Peyer's patch (tissue), 4 donors: ENCODE measurements around the gene PLSCR5. TPM values are rescaled to one million over a fixed set of nuclear protein-coding genes. Genes with fewer than 3 reads are reported as not detected.

Source experiments
- DNase-seq, 3 donors: peaks; one replicate each; pipeline ENCODE4 v3.0.0-alpha.2; 2017 to 2019
- H3K27ac ChIP-seq, 4 donors: fragments of 200-600 bp; sonication (generic); one replicate each; pipeline ENCODE4 v1.5.1; 2016 to 2019
- H3K27me3 ChIP-seq, 2 donors: fragments of 200-600 bp; sonication (generic); one replicate each; pipeline ENCODE4 v1.5.1; 2019
- H3K36me3 ChIP-seq, 3 donors: fragments of 200-600 bp; sonication (generic); one replicate each; pipeline ENCODE4 v1.5.1; 2016 to 2019
- H3K4me1 ChIP-seq, 4 donors: fragments of 200-600 bp; sonication (generic); one replicate each; pipeline ENCODE4 v1.5.1; 2016 to 2019
- H3K4me3 ChIP-seq, 4 donors: fragments of 200-600 bp; sonication (generic); 1 replicate in 3 of 4; 2 replicates in 1 of 4; pipeline ENCODE4 v1.5.1; 2016 to 2019; ENCODE audit warnings: mild to moderate bottlenecking in 1 of 4
- H3K9me3 ChIP-seq, 4 donors: fragments of 200-600 bp; sonication (generic); one replicate each; pipeline ENCODE4 v1.5.1; 2016 to 2019; ENCODE audit warnings: mild to moderate bottlenecking in 1 of 4
- CTCF ChIP-seq, 6 experiments: fragments of 450-650 bp in 4 of 6; fragments of 200-600 bp in 2 of 6; sonication (generic) in 1 of 6; IDR thresholded peaks; one replicate each; pipeline ENCODE4 v1.5.1; 2017 to 2019; ENCODE audit warnings: antibody characterized with exemption in 6 of 6, mild to moderate bottlenecking in 3 of 6, moderate library complexity in 1 of 6
- POLR2A ChIP-seq, 2 donors: fragments of 450-650 bp; IDR thresholded peaks; one replicate each; pipeline ENCODE4 v1.5.1; 2017; ENCODE audit warnings: antibody characterized with exemption in 2 of 2, mild to moderate bottlenecking in 2 of 2, moderate library complexity in 2 of 2
- total RNA-seq, 4 donors: library from RNA; depleted of rRNA; stranded (reverse); fragments of >200 nt; gene quantifications; one replicate each; pipeline ENCODE4 v1.1.0, GENCODE V29; 2016

The PLSCR5 gene
- total RNA-seq, 4 donors from 2014 or later, result not detected

GRCh38 chr3:146569314-146569713 is 35.8 kb downstream of the PLSCR5 start:
- Histone ChIP-seq H3K36me3 (no peaks in the 10 kb centered on the region), H3K4me3 (no peak overlapping the region), H3K27me3 (no peaks in the 10 kb centered on the region), H3K4me1 (no peaks in the 10 kb centered on the region), H3K9me3 (no peaks in the 10 kb centered on the region), H3K27ac (no peak overlapping the region)
- no peak for DNase-seq
- TF ChIP-seq POLR2A (IDR thresholded peaks at IDR 0.05) (no peak), CTCF (IDR thresholded peaks at IDR 0.05) (no peak)

- H3K27me3 ChIP-seq, result no peaks in the 10 kb centered on the region
- H3K27ac ChIP-seq, result no peak overlapping the region
- TF ChIP-seq CTCF (IDR thresholded peaks at IDR 0.05) (no peak), POLR2A (IDR thresholded peaks at IDR 0.05) (no peak)
- no peaks in the 10 kb centered on the region for H3K4me1 ChIP-seq
- no peaks in the 10 kb centered on the region for H3K36me3 ChIP-seq
- no peak overlapping the region for H3K4me3 ChIP-seq
- no peak for DNase-seq
- no peaks in the 10 kb centered on the region for H3K9me3 ChIP-seq
Measured at GRCh38 chr3:146566138-146566537, 39.0 kb downstream of the PLSCR5 start.

GRCh38 chr3:146561879-146562278 is 43.3 kb downstream of the PLSCR5 start:
- Histone ChIP-seq H3K4me3 (no peak overlapping the region), H3K9me3 (no peaks in the 10 kb centered on the region), H3K4me1 (no peaks in the 10 kb centered on the region), H3K27ac (no peak overlapping the region), H3K36me3 (no peaks in the 10 kb centered on the region), H3K27me3 (no peaks in the 10 kb centered on the region)
- no peak for TF ChIP-seq POLR2A (IDR thresholded peaks at IDR 0.05)
- TF ChIP-seq CTCF (IDR thresholded peaks at IDR 0.05), result no peak
- DNase-seq, result no peak

GRCh38 chr3:146561463-146561862 is 43.7 kb downstream of the PLSCR5 start:
- Histone ChIP-seq H3K4me3 (no peak overlapping the region), H3K36me3 (no peaks in the 10 kb centered on the region), H3K9me3 (no peaks in the 10 kb centered on the region), H3K27ac (no peak overlapping the region), H3K4me1 (no peaks in the 10 kb centered on the region), H3K27me3 (no peaks in the 10 kb centered on the region)
- TF ChIP-seq CTCF (IDR thresholded peaks at IDR 0.05), result no peak
- no peak for TF ChIP-seq POLR2A (IDR thresholded peaks at IDR 0.05)
- DNase-seq, result no peak

GRCh38 chr3:146560678-146561077 is 44.5 kb downstream of the PLSCR5 start:
- Histone ChIP-seq H3K4me3 (no peak overlapping the region), H3K4me1 (no peaks in the 10 kb centered on the region), H3K9me3 (no peaks in the 10 kb centered on the region), H3K27ac (no peak overlapping the region), H3K27me3 (no peaks in the 10 kb centered on the region), H3K36me3 (no peaks in the 10 kb centered on the region)
- no peak for DNase-seq
- TF ChIP-seq POLR2A (IDR thresholded peaks at IDR 0.05) (no peak), CTCF (IDR thresholded peaks at IDR 0.05) (no peak)

GRCh38 chr3:146559388-146559787 is 45.8 kb downstream of the PLSCR5 start:
- Histone ChIP-seq H3K36me3 (no peaks in the 10 kb centered on the region), H3K9me3 (no peaks in the 10 kb centered on the region), H3K4me1 (no peaks in the 10 kb centered on the region), H3K27me3 (no peaks in the 10 kb centered on the region), H3K27ac (no peak overlapping the region), H3K4me3 (no peak overlapping the region)
- TF ChIP-seq CTCF (IDR thresholded peaks at IDR 0.05) (no peak), POLR2A (IDR thresholded peaks at IDR 0.05) (no peak)
- DNase-seq, result no peak
